KMS-11 (cell line): ENCODE results near the gene TC2N.
"Not testable (repeated sequence)": the region's sequence is repeated elsewhere in the genome, so short reads cannot be mapped to it uniquely, and the experiment has no call there.

Source experiments
- H2AFZ ChIP-seq: fragments of 200-600 bp; sonication (generic); 2 replicates; pipeline ENCODE4 v1.6.1; 2016; ENCODE audit warnings: antibody characterized with exemption, mixed run types, low read depth
- H3K27ac ChIP-seq: fragments of 200-600 bp; sonication (generic); 2 replicates; pipeline ENCODE4 v1.6.1; 2016; ENCODE audit warnings: mild to moderate bottlenecking, mixed run types
- H3K27me3 ChIP-seq: fragments of 200-600 bp; sonication (generic); 2 replicates; pipeline ENCODE4 v1.6.1; 2017; ENCODE audit warnings: mild to moderate bottlenecking, low read depth, mixed run types, moderate library complexity; ENCODE audit not compliant: insufficient read depth
- H3K36me3 ChIP-seq: fragments of 200-600 bp; sonication (generic); 2 replicates; pipeline ENCODE4 v1.6.1; 2017; ENCODE audit warnings: mild to moderate bottlenecking, mixed run types; ENCODE audit not compliant: insufficient read depth
- H3K4me1 ChIP-seq: fragments of 200-600 bp; sonication (generic); 2 replicates; pipeline ENCODE4 v1.6.1; 2016; ENCODE audit warnings: mild to moderate bottlenecking, low read depth, mixed run types; ENCODE audit not compliant: poor library complexity, severe bottlenecking
- H3K4me2 ChIP-seq: fragments of 200-600 bp; sonication (generic); 2 replicates; pipeline ENCODE4 v1.7.0; 2016; ENCODE audit warnings: mild to moderate bottlenecking, mixed run types
- H3K4me3 ChIP-seq: fragments of 200-600 bp; sonication (generic); IDR thresholded peaks from 2 replicates; pipeline ENCODE4 v1.6.1; 2017; ENCODE audit warnings: low read depth, low read length, mixed read lengths; ENCODE audit not compliant: insufficient read depth
- H3K79me2 ChIP-seq: fragments of 200-600 bp; sonication (generic); 2 replicates; pipeline ENCODE4 v1.6.1; 2016; ENCODE audit warnings: low read depth, mixed run types; ENCODE audit not compliant: insufficient read depth
- H3K9ac ChIP-seq: fragments of 200-600 bp; sonication (generic); 2 replicates; pipeline ENCODE4 v1.6.1; 2016; ENCODE audit warnings: mild to moderate bottlenecking, mixed run types
- H4K20me1 ChIP-seq: fragments of 200-600 bp; sonication (generic); 2 replicates; pipeline ENCODE4 v1.6.1; 2016; ENCODE audit warnings: mild to moderate bottlenecking, mixed run types; ENCODE audit not compliant: insufficient read depth
- CTCF ChIP-seq: fragments of 200-600 bp; sonication (generic); conservative IDR thresholded peaks from 2 replicates; pipeline ENCODE4 v1.6.1; 2017; ENCODE audit warnings: low read depth, mild to moderate bottlenecking, antibody characterized with exemption, low read length, moderate library complexity, mixed read lengths

TC2N gene

DNA sequence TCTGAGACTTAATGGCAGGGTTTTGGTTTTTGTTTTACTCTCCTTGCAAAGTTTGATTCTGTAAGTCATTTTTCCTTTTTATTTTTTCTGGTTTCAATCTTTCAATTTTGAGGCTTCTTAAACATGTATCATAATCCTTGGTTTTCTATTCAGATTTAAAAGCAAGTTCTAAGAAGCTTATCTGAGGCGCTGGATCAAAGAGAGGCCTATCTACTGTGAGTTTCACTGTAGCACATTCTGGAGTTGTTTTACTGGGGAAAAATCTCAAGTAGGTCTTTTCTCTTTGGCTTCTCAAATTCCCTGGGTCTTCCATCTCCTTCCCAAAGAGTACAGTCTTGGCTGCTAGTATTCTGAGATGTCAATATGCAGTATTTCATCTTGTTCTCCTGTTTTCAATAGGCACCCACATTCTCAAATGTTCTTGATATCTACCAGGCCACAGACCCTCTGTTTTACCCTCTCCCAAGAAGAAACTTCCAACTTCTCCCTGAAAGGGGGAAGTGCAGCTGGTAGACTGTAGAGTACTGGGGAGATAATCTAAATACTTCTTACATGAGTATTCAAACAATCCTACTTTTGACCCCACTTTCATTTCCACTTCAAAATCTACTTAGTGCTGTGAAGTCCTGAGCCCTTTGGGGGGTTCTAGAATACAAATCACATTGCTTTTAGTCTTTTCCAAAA lies 124.6 kb downstream of the TC2N start:
- Histone ChIP-seq H3K4me2 (no peak overlapping the region), H2AFZ (no peak overlapping the region), H3K27me3 (no peaks in the 10 kb centered on the region), H3K4me3 (no peak overlapping the region), H3K36me3 (no peaks in the 10 kb centered on the region), H3K9ac (no peak overlapping the region), H3K27ac (no peak overlapping the region), H4K20me1 (no peaks in the 10 kb centered on the region), H3K4me1 (no peaks in the 10 kb centered on the region), H3K79me2 (no peaks in the 10 kb centered on the region)
- no peak for TF ChIP-seq CTCF

GRCh38 chr14:91739867-91740266 lies 127.5 kb downstream of the TC2N start:
- not testable (repeated sequence) for H3K9ac ChIP-seq, H3K79me2 ChIP-seq, H3K4me2 ChIP-seq, H2AFZ ChIP-seq, H3K36me3 ChIP-seq, H3K27ac ChIP-seq, H3K4me3 ChIP-seq, H3K4me1 ChIP-seq, H3K27me3 ChIP-seq, H4K20me1 ChIP-seq

- no peaks in the 10 kb centered on the region for H3K36me3 ChIP-seq
Measured at GRCh38 chr14:91737619-91738018, 129.7 kb downstream of the TC2N start.

GRCh38 chr14:91732859-91733477 lies 134.4 kb downstream of the TC2N start:
- TF ChIP-seq CTCF: no peak
- Histone ChIP-seq H3K27me3 (no peaks in the 10 kb centered on the region), H4K20me1 (no peaks in the 10 kb centered on the region), H3K27ac (no peak overlapping the region), H2AFZ (no peak overlapping the region), H3K9ac (no peak overlapping the region), H3K36me3 (no peaks in the 10 kb centered on the region), H3K4me3 (no peak overlapping the region), H3K4me1 (no peaks in the 10 kb centered on the region), H3K79me2 (no peaks in the 10 kb centered on the region), H3K4me2 (no peak overlapping the region)

More at GRCh38 chr14:91737619-91738018, 129.7 kb downstream of the TC2N start:
- Histone ChIP-seq H2AFZ (no peak overlapping the region), H3K9ac (no peak overlapping the region), H3K4me2 (no peak overlapping the region), H4K20me1 (no peaks in the 10 kb centered on the region), H3K4me3 (no peak overlapping the region), H3K27me3 (no peaks in the 10 kb centered on the region), H3K27ac (no peak overlapping the region), H3K4me1 (no peaks in the 10 kb centered on the region), H3K79me2 (no peaks in the 10 kb centered on the region)
- no peak for TF ChIP-seq CTCF

- no peak for TF ChIP-seq CTCF
- Histone ChIP-seq H4K20me1 (no peaks in the 10 kb centered on the region), H3K9ac (no peak overlapping the region), H3K27me3 (no peaks in the 10 kb centered on the region), H3K27ac (no peak overlapping the region), H3K36me3 (no peaks in the 10 kb centered on the region), H3K4me1 (no peaks in the 10 kb centered on the region), H3K4me2 (no peak overlapping the region), H3K79me2 (no peaks in the 10 kb centered on the region), H2AFZ (no peak overlapping the region), H3K4me3 (no peak overlapping the region)
Measured at GRCh38 chr14:91732439-91732838, 134.9 kb downstream of the TC2N start.
